PC-9 (cell line): ENCODE data around the gene ZCCHC8. TPM values are rescaled to one million over a fixed set of nuclear protein-coding genes. Genes with fewer than 3 reads are reported as not detected.

Experiments
- BruUV-seq: library from RNA; stranded (reverse); fragments of 400-500 nt; replicated peaks from 2 replicates; lab custom pipeline; 2021; lab: Mats Ljungman, UMichigan
- CTCF ChIA-PET: fragments of 300-600 bp; sonication (Branson Sonifier 250); formaldehyde crosslinking; loops from one replicate; lab custom pipeline; 2022; ENCODE audit warnings: antibody characterized with exemption; lab: Charles Lee
- POLR2A ChIA-PET: fragments of 300-600 bp; sonication (Branson Sonifier 250); formaldehyde crosslinking; loops from one replicate; lab custom pipeline; 2022; ENCODE audit warnings: antibody characterized with exemption; ENCODE audit not compliant: unreplicated experiment; lab: Charles Lee
- DNase-seq, 2 experiments: peaks; one replicate each; pipeline versions ENCODE4 v3.0.0 to v3.0.0-alpha.2; 2015 to 2022; ENCODE audit warnings: mixed read lengths in 1 of 2
- H2AFZ ChIP-seq: fragments of 200-600 bp; sonication (generic); 2 replicates; pipeline ENCODE4 v1.8.1; 2017; ENCODE audit warnings: antibody characterized with exemption
- H3F3A ChIP-seq: fragments of 200-600 bp; sonication (generic); 2 replicates; pipeline ENCODE4 v1.8.1; 2017; ENCODE audit warnings: antibody characterized with exemption, mild to moderate bottlenecking, low read depth; ENCODE audit not compliant: insufficient read depth
- H3K27ac ChIP-seq: fragments of 200-600 bp; sonication (generic); 2 replicates; pipeline ENCODE4 v1.6.1; 2016; ENCODE audit warnings: mixed run types
- H3K27me3 ChIP-seq: fragments of 200-600 bp; sonication (generic); 2 replicates; pipeline ENCODE4 v1.6.1; 2016; ENCODE audit warnings: low read depth, mixed run types; ENCODE audit not compliant: insufficient read depth
- H3K36me3 ChIP-seq: fragments of 200-600 bp; sonication (generic); 2 replicates; pipeline ENCODE4 v1.6.1; 2016; ENCODE audit warnings: low read depth, mixed run types
- H3K4me1 ChIP-seq: fragments of 200-600 bp; sonication (generic); replicated peaks from 2 replicates; pipeline ENCODE4 v1.6.1; 2016; ENCODE audit warnings: mixed run types; ENCODE audit not compliant: insufficient read depth
- H3K4me2 ChIP-seq: fragments of 200-600 bp; sonication (generic); 2 replicates; pipeline ENCODE4 v1.6.1; 2017; ENCODE audit warnings: mixed run types
- H3K4me3 ChIP-seq: fragments of 200-600 bp; sonication (generic); 2 replicates; pipeline ENCODE4 v1.6.1; 2016; ENCODE audit warnings: mixed run types
- H3K79me2 ChIP-seq: fragments of 200-600 bp; sonication (generic); 2 replicates; pipeline ENCODE4 v1.6.1; 2017; ENCODE audit warnings: low read depth, mixed run types
- H3K9me2 ChIP-seq: fragments of 200-600 bp; sonication (generic); 2 replicates; pipeline ENCODE4 v1.8.1; 2017; ENCODE audit warnings: mild to moderate bottlenecking; ENCODE audit not compliant: insufficient read depth
- H3K9me3 ChIP-seq: fragments of 200-600 bp; sonication (generic); 2 replicates; pipeline ENCODE4 v1.8.1; 2016; ENCODE audit warnings: low read depth; ENCODE audit not compliant: insufficient read depth
- H4K20me1 ChIP-seq: fragments of 200-600 bp; sonication (generic); 2 replicates; pipeline ENCODE4 v1.8.1; 2017; ENCODE audit not compliant: insufficient read depth
- CTCF ChIP-seq: fragments of 200-600 bp; sonication (generic); conservative IDR thresholded peaks from 2 replicates; pipeline ENCODE4 v1.6.1; 2017; ENCODE audit warnings: mixed run types, antibody characterized with exemption, mild to moderate bottlenecking, moderate library complexity
- EZH2 ChIP-seq: fragments of 200-600 bp; sonication (generic); IDR thresholded peaks from 2 replicates; pipeline ENCODE4 v1.8.0; 2017; ENCODE audit warnings: antibody characterized with exemption, low read depth
- intact Hi-C: fragments of 100-400 bp; cut with micrococcal nuclease; formaldehyde crosslinking; loops from one replicate; pipeline ENCODE4 v1.10.0; 2022; ENCODE audit not compliant: unreplicated experiment
- total RNA-seq: library from RNA; stranded (reverse); gene quantifications from 2 replicates; pipeline ENCODE4 v1.2.3, GENCODE V29; 2021

The ZCCHC8 gene
- total RNA-seq, 1 experiment from 2014 or later, result 24.3 TPM

GRCh38 chr12:122506393-122506938, 5.7 kb upstream of the ZCCHC8 start:
- no peak for DNase-seq
- no peak overlapping the region for H3K4me2 ChIP-seq
- peaks cover 1% of the 10 kb centered on the region; the same call in 1 of the 2 replicates for H3K4me1 ChIP-seq
- H3K27me3 ChIP-seq, result no peaks in the 10 kb centered on the region
- POLR2A ChIA-PET, result no interaction called here
- TF ChIP-seq EZH2, result no peak
- no peak for TF ChIP-seq CTCF
- H3K9me3 ChIP-seq, result no peaks in the 10 kb centered on the region
- H3K4me3 ChIP-seq, result no peak overlapping the region
- H3F3A ChIP-seq, result peaks cover 86% of the 10 kb centered on the region
- H3K36me3 ChIP-seq, result peaks cover 51% of the 10 kb centered on the region
- peaks cover 35% of the 10 kb centered on the region for H4K20me1 ChIP-seq
- peaks cover 15% of the 10 kb centered on the region for H3K79me2 ChIP-seq
- no peak overlapping the region for H2AFZ ChIP-seq
- no peaks in the 10 kb centered on the region for H3K9me2 ChIP-seq
- intact Hi-C loops, result no loop called here
- BruUV-seq, result no TSS peak
- no peak overlapping the region for H3K27ac ChIP-seq
- CTCF ChIA-PET, result no interaction called here

GRCh38 chr12:122505419-122506051, 4.8 kb upstream of the ZCCHC8 start:
- peaks cover 42% of the 10 kb centered on the region for H3K36me3 ChIP-seq
- peaks cover 28% of the 10 kb centered on the region for H4K20me1 ChIP-seq
- H3K4me1 ChIP-seq, result peaks cover 6% of the 10 kb centered on the region; the same call in 1 of the 2 replicates
- TF ChIP-seq EZH2, result no peak
- TF ChIP-seq CTCF, result no peak
- H3K4me2 ChIP-seq, result no peak overlapping the region
- CTCF ChIA-PET, result no interaction called here
- no TSS peak for BruUV-seq
- peaks cover 8% of the 10 kb centered on the region; the same call in 1 of the 2 replicates for H3K79me2 ChIP-seq
- H2AFZ ChIP-seq, result no peak overlapping the region
- no peaks in the 10 kb centered on the region for H3K27me3 ChIP-seq
- no peaks in the 10 kb centered on the region for H3K9me2 ChIP-seq
- no peaks in the 10 kb centered on the region for H3K9me3 ChIP-seq
- POLR2A ChIA-PET, result no interaction called here
- intact Hi-C loops, result no loop called here
- no peak overlapping the region for H3K27ac ChIP-seq
- H3F3A ChIP-seq, result peaks cover 85% of the 10 kb centered on the region
- no peak for DNase-seq
- H3K4me3 ChIP-seq, result no peak overlapping the region

GRCh38 chr12:122503783-122504590, 3.3 kb upstream of the ZCCHC8 start:
- Histone ChIP-seq H3K9me3 (no peaks in the 10 kb centered on the region), H3K27me3 (no peaks in the 10 kb centered on the region), H3K4me3 (no peak overlapping the region), H3F3A (peaks cover 78% of the 10 kb centered on the region), H2AFZ (no peak overlapping the region), H3K4me1 (peaks cover 8% of the 10 kb centered on the region; the same call in 1 of the 2 replicates), H3K36me3 (peaks cover 29% of the 10 kb centered on the region), H3K4me2 (no peak overlapping the region), H3K27ac (no peak overlapping the region), H3K79me2 (peaks cover 18% of the 10 kb centered on the region), H3K9me2 (no peaks in the 10 kb centered on the region), H4K20me1 (peaks cover 19% of the 10 kb centered on the region)
- no TSS peak for BruUV-seq
- DNase-seq, result no peak
- ChIA-PET CTCF (no interaction called here), POLR2A (interaction anchor here (0.9 kb wide), 1 partner anchor 278 kb away, joined by 3 read pairs; no protein-coding TSS in a partner anchor)
- intact Hi-C loops, result no loop called here
- TF ChIP-seq CTCF (no peak), EZH2 (no peak)
